Measurements from ENCODE around the gene CD84. TPM values are rescaled to one million over a fixed set of nuclear protein-coding genes. Genes with fewer than 3 reads are reported as not detected.

CD84 gene
- polyA plus RNA-seq, 3 donors = 14.5 to 33.5 (median 31.8) TPM

DNA sequence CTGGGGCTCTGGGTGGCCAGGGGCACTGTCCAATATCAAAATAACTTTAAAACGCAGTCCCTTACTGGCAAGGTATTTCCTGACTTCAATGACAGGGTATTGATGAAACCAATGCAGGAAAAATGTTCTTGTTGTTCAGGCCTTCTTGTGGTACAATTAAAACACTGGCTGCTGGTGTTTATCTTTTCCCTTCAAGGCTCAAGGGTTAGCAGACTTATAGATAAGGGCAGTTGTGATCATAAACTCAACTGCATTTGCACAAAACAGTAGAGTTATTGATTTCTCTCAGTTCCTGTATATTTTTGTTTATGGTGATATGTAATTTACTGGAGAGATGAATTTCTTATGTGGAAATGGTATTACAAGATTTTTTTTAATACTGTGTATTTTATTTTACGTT is 2.7 kb upstream of the CD84 start:
- H3K36me3 Mint-ChIP-seq = peaks cover 0 to 8% of the 10 kb centered on the region in 2 donors
- H3K4me2 ChIP-seq (replicated peaks; ENCODE audit: extremely low read depth, low read length, poor library complexity, severe bottlenecking) = no peak overlapping the region
- no peak overlapping the region for H3K9ac ChIP-seq (ENCODE audit: insufficient read depth, low read length, poor library complexity, severe bottlenecking)
- no peak overlapping the region for H3K4me3 ChIP-seq (replicated peaks in 1 of 3; ENCODE audit: low read depth in 2 of 3, low read length in 3 of 3)
- H3K4me1 Mint-ChIP-seq = peaks cover 32% of the 10 kb centered on the region
- DNase-seq = no peak
- H3K4me3 Mint-ChIP-seq = no peak overlapping the region
- H3K27me3 ChIP-seq (ENCODE audit: control insufficient read depth in 2 of 2, insufficient read depth in 2 of 2, low read length in 2 of 2) = no peaks in the 10 kb centered on the region
- peaks cover 30 to 35% of the 10 kb centered on the region in 2 donors for H3K4me1 ChIP-seq (ENCODE audit: control insufficient read depth in 1 of 2, insufficient read depth in 2 of 2, low read length in 2 of 2)
- no peaks in the 10 kb centered on the region for H3K36me3 ChIP-seq (replicated peaks in 1 of 2; ENCODE audit: control insufficient read depth in 1 of 2, insufficient read depth in 2 of 2, low read length in 2 of 2)
- no peak overlapping the region for H3K27ac ChIP-seq (ENCODE audit: low read depth in 1 of 2, low read length in 2 of 2)
- H3K9me3 Mint-ChIP-seq = peaks cover 0 to 9% (median 2%) of the 10 kb centered on the region in 7 donors
- H3K27ac Mint-ChIP-seq = no peak overlapping the region
- 80% methylated on average over 1 of the region's 2 CpGs for WGBS (ENCODE audit: insufficient coverage)
- H3K9me3 ChIP-seq (replicated peaks in 1 of 2; ENCODE audit: control insufficient read depth in 1 of 2, insufficient read depth in 1 of 2, low read length in 2 of 2) = no peaks in the 10 kb centered on the region
- no peaks in the 10 kb centered on the region for H4K20me1 ChIP-seq (ENCODE audit: insufficient read depth, low read length)
- H2AFZ ChIP-seq (ENCODE audit: insufficient read depth, low read depth, low read length, poor library complexity, severe bottlenecking) = no peak overlapping the region
- TF ChIP-seq, protein P1, sequence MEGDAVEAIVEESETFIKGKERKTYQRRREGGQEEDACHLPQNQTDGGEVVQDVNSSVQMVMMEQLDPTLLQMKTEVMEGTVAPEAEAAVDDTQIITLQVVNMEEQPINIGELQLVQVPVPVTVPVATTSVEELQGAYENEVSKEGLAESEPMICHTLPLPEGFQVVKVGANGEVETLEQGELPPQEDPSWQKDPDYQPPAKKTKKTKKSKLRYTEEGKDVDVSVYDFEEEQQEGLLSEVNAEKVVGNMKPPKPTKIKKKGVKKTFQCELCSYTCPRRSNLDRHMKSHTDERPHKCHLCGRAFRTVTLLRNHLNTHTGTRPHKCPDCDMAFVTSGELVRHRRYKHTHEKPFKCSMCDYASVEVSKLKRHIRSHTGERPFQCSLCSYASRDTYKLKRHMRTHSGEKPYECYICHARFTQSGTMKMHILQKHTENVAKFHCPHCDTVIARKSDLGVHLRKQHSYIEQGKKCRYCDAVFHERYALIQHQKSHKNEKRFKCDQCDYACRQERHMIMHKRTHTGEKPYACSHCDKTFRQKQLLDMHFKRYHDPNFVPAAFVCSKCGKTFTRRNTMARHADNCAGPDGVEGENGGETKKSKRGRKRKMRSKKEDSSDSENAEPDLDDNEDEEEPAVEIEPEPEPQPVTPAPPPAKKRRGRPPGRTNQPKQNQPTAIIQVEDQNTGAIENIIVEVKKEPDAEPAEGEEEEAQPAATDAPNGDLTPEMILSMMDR (IDR thresholded peaks at IDR 0.05) = no peak
- H3K27me3 Mint-ChIP-seq (ENCODE audit: low read depth in 3 of 3) = peaks cover 0 to 1% (median 0%) of the 10 kb centered on the region in 3 donors
- intact Hi-C loops (cut with micrococcal nuclease) = no loop called here
- peaks cover 24% of the 10 kb centered on the region for H3K79me2 ChIP-seq (ENCODE audit: insufficient read depth, low read length)

DNA sequence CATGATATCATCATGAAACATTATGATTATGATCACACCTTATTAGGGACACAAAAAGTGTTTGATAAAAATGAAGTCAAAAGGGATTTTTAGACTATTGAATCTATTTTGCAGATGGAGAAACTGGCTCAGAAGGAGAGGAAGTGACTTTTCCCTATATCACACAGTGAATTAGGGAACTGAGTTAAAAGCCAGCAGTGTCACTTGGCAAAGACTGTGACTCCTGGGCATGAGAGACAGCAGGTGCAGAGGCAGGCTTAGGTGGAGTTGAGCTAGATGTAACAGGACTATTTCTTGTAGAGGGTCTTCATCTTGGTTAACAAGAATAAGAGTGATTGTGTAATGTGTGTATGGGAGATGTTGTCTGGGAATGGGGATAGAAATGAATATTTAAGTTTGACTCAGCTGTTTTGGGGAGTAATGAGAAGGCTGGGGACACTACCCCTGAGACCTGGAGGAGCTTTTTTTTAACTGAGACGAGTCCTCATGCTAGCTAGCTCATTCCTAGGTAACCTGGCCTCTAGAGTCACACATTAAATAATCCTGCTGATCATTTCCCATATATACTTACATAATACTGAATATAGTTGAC is 1.0 kb upstream of the CD84 start:
- Mint-ChIP-seq H3K27ac (peak overlapping the region; percentile 36 to 85 (median 83)), H3K4me3 (peak overlapping the region in 1 of 2 donors; percentile 8), H3K9me3 (peaks cover 0 to 9% (median 2%) of the 10 kb centered on the region in 7 donors), H3K27me3 (ENCODE audit: low read depth in 3 of 3) (peaks cover 0 to 1% (median 0%) of the 10 kb centered on the region in 3 donors), H3K36me3 (peaks cover 0 to 8% of the 10 kb centered on the region in 2 donors), H3K4me1 (peaks cover 49% of the 10 kb centered on the region)
- Histone ChIP-seq H3K79me2 (ENCODE audit: insufficient read depth, low read length) (peaks cover 39% of the 10 kb centered on the region), H3K4me1 (ENCODE audit: control insufficient read depth in 1 of 2, insufficient read depth in 2 of 2, low read length in 2 of 2) (peaks cover 46 to 51% of the 10 kb centered on the region in 2 donors), H3K4me3 (replicated peaks in 1 of 3; ENCODE audit: low read depth in 2 of 3, low read length in 3 of 3) (no peak overlapping the region), H3K27ac (ENCODE audit: low read depth in 1 of 2, low read length in 2 of 2) (peak overlapping the region in 1 of 2 donors; percentile 44), H4K20me1 (ENCODE audit: insufficient read depth, low read length) (no peaks in the 10 kb centered on the region), H2AFZ (ENCODE audit: insufficient read depth, low read depth, low read length, poor library complexity, severe bottlenecking) (no peak overlapping the region), H3K36me3 (replicated peaks in 1 of 2; ENCODE audit: control insufficient read depth in 1 of 2, insufficient read depth in 2 of 2, low read length in 2 of 2) (no peaks in the 10 kb centered on the region), H3K4me2 (replicated peaks; ENCODE audit: extremely low read depth, low read length, poor library complexity, severe bottlenecking) (peak overlapping the region; percentile 25), H3K9ac (ENCODE audit: insufficient read depth, low read length, poor library complexity, severe bottlenecking) (no peak overlapping the region), H3K9me3 (replicated peaks in 1 of 2; ENCODE audit: control insufficient read depth in 1 of 2, insufficient read depth in 1 of 2, low read length in 2 of 2) (no peaks in the 10 kb centered on the region), H3K27me3 (ENCODE audit: control insufficient read depth in 2 of 2, insufficient read depth in 2 of 2, low read length in 2 of 2) (no peaks in the 10 kb centered on the region)
- no CpG with 5 or more reads among the region's 1 CpG for WGBS (ENCODE audit: insufficient coverage)
- DNase-seq = peak; percentile 40 to 76 (median 69)
- TF ChIP-seq, protein P1 (IDR thresholded peaks at IDR 0.05) = no peak
- intact Hi-C loops (cut with micrococcal nuclease) = no loop called here

Measured in CD14-positive monocyte (primary cell).